Right lobe of liver (tissue), 4 donors: ENCODE measurements around the gene GARIN5B.

Experiments
- CTCF ChIP-seq, 4 donors: fragments of 200-600 bp in 3 of 4; fragments of 450-650 bp in 1 of 4; IDR thresholded peaks; one replicate each; pipeline versions ENCODE4 v1.5.1 to v1.8.0; 2016 to 2022; ENCODE audit warnings: antibody characterized with exemption in 4 of 4, mild to moderate bottlenecking in 2 of 4
- POLR2A ChIP-seq: fragments of 450-650 bp; IDR thresholded peaks from one replicate; pipeline ENCODE4 v1.6.1; 2017; ENCODE audit warnings: antibody characterized with exemption, mild to moderate bottlenecking
- donor health status: DM: no; HTN: no; CAD: no.
- donor health status: DM: no; HTN: no; CAD: no.
- donor health status: DM: no; HTN: yes; CAD: no.

- TF ChIP-seq CTCF (IDR thresholded peaks at IDR 0.05) (no peak), POLR2A (no peak)
Measured at GRCh38 chr19:55366790-55367189, 3.7 kb upstream of the GARIN5B start.
